Neural cell (in vitro differentiated cells): Measurements from ENCODE around the gene NCKAP5.
"Not testable (repeated sequence)": the region's sequence is repeated elsewhere in the genome, so short reads cannot be mapped to it uniquely, and the experiment has no call there.

Source experiments
- EP300 ChIP-seq: fragments of 450-650 bp; conservative IDR thresholded peaks from 2 replicates; pipeline ENCODE4 v1.6.1; 2014; ENCODE audit warnings: antibody characterized with exemption, mild to moderate bottlenecking, moderate library complexity; ENCODE audit not compliant: poor library complexity, severe bottlenecking
- EZH2 ChIP-seq: fragments of 200-600, 300-800 bp; shearing (Covaris generic), sonication (generic); IDR thresholded peaks from 2 replicates; pipeline ENCODE4 v1.6.1; 2014; ENCODE audit warnings: antibody characterized with exemption, low read length, borderline replicate concordance, mild to moderate bottlenecking; ENCODE audit not compliant: insufficient read depth, poor library complexity, severe bottlenecking

DNA sequence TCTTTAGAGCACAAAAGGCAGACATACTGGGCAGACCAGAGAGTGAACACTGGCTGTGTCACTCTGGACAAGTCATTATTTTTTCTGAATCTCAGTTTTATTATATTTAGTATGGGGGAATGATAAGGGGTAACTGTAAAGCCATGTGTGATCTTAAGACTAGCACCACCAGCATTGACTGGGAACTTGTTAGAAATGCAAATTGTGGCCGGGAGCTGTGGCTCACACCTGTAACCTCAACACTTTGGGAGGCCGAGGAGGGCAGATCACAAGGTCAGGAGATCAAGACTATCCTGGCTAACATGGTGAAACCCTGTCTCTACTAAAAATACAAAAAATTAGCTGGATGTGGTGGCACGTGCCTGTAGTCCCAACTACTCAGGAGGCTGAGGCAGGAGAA, 869.9 kb downstream of the NCKAP5 start:
- not testable (repeated sequence) for TF ChIP-seq EP300, EZH2
